ENCODE data around the gene RAB11FIP4. TPM values are rescaled to one million over a fixed set of nuclear protein-coding genes. Genes with fewer than 3 reads are reported as not detected.

RAB11FIP4 gene
- total and polyA plus RNA-seq, 2 of the 13 experiments (the other 11 are each of a cell fraction or from before 2014, with no cell fraction given) = 28.0 to 89.3 TPM

GRCh38 chr17:31416503-31416923, 25.0 kb downstream of the RAB11FIP4 start:
- ChIA-PET POLR2A (interaction anchor here (1.2 kb wide), 1 partner anchor 9 kb away, joined by 6 read pairs; no protein-coding TSS in a partner anchor), CTCF (ENCODE audit: low intra/inter-chr PET ratio, low total read pairs) (no interaction called here)
- H3K9ac ChIP-seq (ENCODE audit: insufficient read depth, low read depth, low read length) = no peak overlapping the region
- intact Hi-C loops (cut with micrococcal nuclease; ENCODE audit: unreplicated experiment) (no loop called here), in situ Hi-C loops (cut with HindIII; ENCODE audit: extremely low pct_ligation_motif_present, low pct_unique_long_range_greater_than_20kb) (no loop called here)
- H3K27me3 ChIP-seq (ENCODE audit: control insufficient read depth in 1 of 2, insufficient read depth in 2 of 2, low read length in 2 of 2) = peaks cover 0 to 22% of the 10 kb centered on the region in 2 experiments; a peak in 2 of 5 replicates
- no TSS peak for BruUV-seq (replicated peaks)
- peak; percentile 93 for ATAC-seq
- DNase-seq (ENCODE audit: low spot score) = peak; percentile 79
- H3K27ac ChIP-seq (ENCODE audit: extremely low read length, insufficient read depth, low read length) = no peak overlapping the region
- H3K4me3 ChIP-seq (replicated peaks in 1 of 3; ENCODE audit: insufficient read depth in 1 of 3, low read depth in 2 of 3, low read length in 3 of 3) = peak overlapping the region in 1 of 3 experiments; percentile 36; a peak in 2 of 6 replicates
- H2AFZ ChIP-seq (ENCODE audit: low read length) = no peak overlapping the region
- no peak for FAIRE-seq
- H3K4me1 ChIP-seq (ENCODE audit: insufficient read depth, low read length) = peaks cover 35% of the 10 kb centered on the region
- 0% methylated on average over 3 of the region's 10 CpGs for WGBS (ENCODE audit: low lambda C conversion rate)
- peak overlapping the region; percentile 78 for H3K4me2 ChIP-seq (ENCODE audit: low read depth, low read length)
- H3K9me3 ChIP-seq (ENCODE audit: low read length) = no peaks in the 10 kb centered on the region
- H4K20me1 ChIP-seq (ENCODE audit: insufficient read depth, low read length) = no peaks in the 10 kb centered on the region
- no peaks in the 10 kb centered on the region for H3K79me2 ChIP-seq (ENCODE audit: insufficient read depth, low read length)
- H3K36me3 ChIP-seq (replicated peaks in 1 of 2; ENCODE audit: control insufficient read depth in 1 of 2, insufficient read depth in 2 of 2, low read length in 2 of 2) = no peaks in the 10 kb centered on the region
- TF ChIP-seq ZNF609 (CRISPR knock-in tag; IDR thresholded peaks at IDR 0.05; ENCODE audit: borderline replicate concordance) (no peak), ZNF281 (CRISPR knock-in tag; IDR thresholded peaks at IDR 0.05; ENCODE audit: borderline replicate concordance) (peak; percentile 36; the same call in 1 of the 2 replicates), ARID4A (CRISPR knock-in tag; IDR thresholded peaks at IDR 0.05; ENCODE audit: borderline replicate concordance) (peak; percentile 23; the same call in 1 of the 2 replicates), ZHX1 (CRISPR knock-in tag; IDR thresholded peaks at IDR 0.05; ENCODE audit: low read depth) (no peak), KLF15 (CRISPR knock-in tag; IDR thresholded peaks at IDR 0.05; ENCODE audit: borderline replicate concordance) (no peak), ZNF788 (CRISPR knock-in tag; IDR thresholded peaks at IDR 0.05; ENCODE audit: borderline replicate concordance) (no peak), AHR (CRISPR knock-in tag; IDR thresholded peaks at IDR 0.05) (no peak), HDAC2 (CRISPR knock-in tag; IDR thresholded peaks at IDR 0.05) (peak; percentile 43)

Data from HepG2 (cell line).